Measurements from ENCODE around the gene CCR2. TPM values are rescaled to one million over a fixed set of nuclear protein-coding genes. Genes with fewer than 3 reads are reported as not detected.

CCR2 gene
- polyA plus RNA-seq, 1 donor (not counting 4 experiments of a cell fraction or from before 2014, with no cell fraction given), result 0.07 TPM

DNA sequence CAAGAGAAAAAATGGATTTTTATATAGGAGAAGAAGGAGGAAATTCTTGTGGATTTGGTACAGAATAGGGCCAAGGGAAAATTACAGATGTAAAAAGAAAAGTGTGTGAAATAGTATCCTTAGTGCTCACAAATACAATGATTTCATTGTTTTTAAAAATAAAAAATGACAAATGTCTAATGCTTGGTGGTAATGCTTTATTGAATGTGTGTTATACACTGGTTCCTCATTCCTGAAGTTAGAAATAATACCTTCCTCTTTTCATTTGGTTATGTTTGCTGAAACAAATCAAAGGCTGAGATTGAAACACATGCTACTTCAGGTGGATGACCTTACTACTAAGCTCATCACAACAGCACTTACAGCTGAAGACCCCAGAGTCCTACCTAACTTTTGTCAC is 37.7 kb upstream of the CCR2 start:
- Histone ChIP-seq H4K20me1 (ENCODE audit: control insufficient read depth, extremely low read depth, insufficient read depth, low read length) (no peaks in the 10 kb centered on the region), H3K9me1 (ENCODE audit: control insufficient read depth, extremely low read depth, insufficient read depth, low read length) (no peaks in the 10 kb centered on the region), H3K27ac (ENCODE audit: control insufficient read depth, insufficient read depth, low read length) (no peak overlapping the region), H2AFZ (ENCODE audit: control insufficient read depth, low read length) (no peak overlapping the region), H3K4me2 (ENCODE audit: control insufficient read depth, extremely low read depth, insufficient read depth, low read depth, low read length) (no peak overlapping the region), H3K9me3 (ENCODE audit: control insufficient read depth, low read depth, low read length) (no peaks in the 10 kb centered on the region), H3K79me2 (ENCODE audit: control insufficient read depth, insufficient read depth, low read length) (no peaks in the 10 kb centered on the region), H3K36me3 (ENCODE audit: control insufficient read depth in 2 of 2, extremely low read depth in 1 of 2, insufficient read depth in 2 of 2, low read length in 2 of 2) (no peaks in the 10 kb centered on the region), H3K4me1 (ENCODE audit: control insufficient read depth, extremely low read depth, insufficient read depth, low read length) (no peaks in the 10 kb centered on the region), H3K9ac (ENCODE audit: control insufficient read depth, extremely low read depth, insufficient read depth, low read length) (no peak overlapping the region), H3K4me3 (ENCODE audit: control insufficient read depth in 2 of 3, extremely low read depth in 1 of 3, insufficient read depth in 2 of 3, low read depth in 1 of 3, low read length in 3 of 3) (no peak overlapping the region), H3K27me3 (ENCODE audit: control insufficient read depth, extremely low read depth, insufficient read depth, low read length) (no peaks in the 10 kb centered on the region)
- dilution Hi-C loops (cut with MboI; ENCODE audit: extremely low pct_ligation_motif_present, low sequenced_read_pairs), result no loop called here
- TF ChIP-seq, protein P1, sequence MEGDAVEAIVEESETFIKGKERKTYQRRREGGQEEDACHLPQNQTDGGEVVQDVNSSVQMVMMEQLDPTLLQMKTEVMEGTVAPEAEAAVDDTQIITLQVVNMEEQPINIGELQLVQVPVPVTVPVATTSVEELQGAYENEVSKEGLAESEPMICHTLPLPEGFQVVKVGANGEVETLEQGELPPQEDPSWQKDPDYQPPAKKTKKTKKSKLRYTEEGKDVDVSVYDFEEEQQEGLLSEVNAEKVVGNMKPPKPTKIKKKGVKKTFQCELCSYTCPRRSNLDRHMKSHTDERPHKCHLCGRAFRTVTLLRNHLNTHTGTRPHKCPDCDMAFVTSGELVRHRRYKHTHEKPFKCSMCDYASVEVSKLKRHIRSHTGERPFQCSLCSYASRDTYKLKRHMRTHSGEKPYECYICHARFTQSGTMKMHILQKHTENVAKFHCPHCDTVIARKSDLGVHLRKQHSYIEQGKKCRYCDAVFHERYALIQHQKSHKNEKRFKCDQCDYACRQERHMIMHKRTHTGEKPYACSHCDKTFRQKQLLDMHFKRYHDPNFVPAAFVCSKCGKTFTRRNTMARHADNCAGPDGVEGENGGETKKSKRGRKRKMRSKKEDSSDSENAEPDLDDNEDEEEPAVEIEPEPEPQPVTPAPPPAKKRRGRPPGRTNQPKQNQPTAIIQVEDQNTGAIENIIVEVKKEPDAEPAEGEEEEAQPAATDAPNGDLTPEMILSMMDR (optimal IDR thresholded peaks at IDR 0.05 in 1 of 3, IDR thresholded peaks at IDR 0.05 in 1 of 3, conservative IDR thresholded peaks at IDR 0.05 in 1 of 3; ENCODE audit: extremely low read depth in 1 of 3, insufficient read depth in 2 of 3, low read length in 3 of 3), result no peak
- no peak for DNase-seq (ENCODE audit: low read depth, low spot score)
- FAIRE-seq, result no peak

DNA sequence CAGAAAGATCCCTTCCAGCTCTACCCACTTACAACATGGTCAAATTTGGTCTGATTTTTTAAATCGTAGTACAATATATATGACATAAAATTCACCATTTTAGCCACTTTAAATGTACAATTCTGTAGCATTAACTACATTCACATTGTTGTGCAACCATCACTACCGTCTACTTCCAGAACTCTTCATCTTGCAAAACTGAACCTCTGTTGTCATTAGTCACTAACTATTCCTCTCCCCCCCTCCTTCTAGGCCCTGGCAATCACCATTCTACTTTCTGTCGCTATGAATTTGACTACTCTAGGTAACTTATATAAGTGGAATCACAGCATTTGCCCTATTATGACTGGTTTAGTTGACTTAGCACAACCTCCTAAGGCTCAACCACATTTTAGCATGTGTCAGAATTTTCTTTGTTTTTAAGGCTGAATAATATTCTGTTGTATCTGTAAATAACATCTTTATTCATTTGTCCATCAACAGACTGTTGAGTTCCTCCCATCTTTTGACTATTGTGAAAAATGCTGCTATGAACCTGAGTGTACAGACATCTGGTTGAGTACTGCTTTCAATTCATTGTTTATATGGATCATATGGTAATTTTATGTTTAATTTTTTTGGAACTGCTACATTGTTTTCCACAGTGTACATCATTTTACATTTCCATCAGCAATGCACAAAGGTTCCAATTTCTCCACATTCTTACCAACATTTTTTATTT is 35.5 kb upstream of the CCR2 start:
- Histone ChIP-seq H3K27ac (ENCODE audit: control insufficient read depth, insufficient read depth, low read length) (no peak overlapping the region), H3K9me3 (ENCODE audit: control insufficient read depth, low read depth, low read length) (no peaks in the 10 kb centered on the region), H3K9ac (ENCODE audit: control insufficient read depth, extremely low read depth, insufficient read depth, low read length) (no peak overlapping the region), H3K36me3 (ENCODE audit: control insufficient read depth in 2 of 2, extremely low read depth in 1 of 2, insufficient read depth in 2 of 2, low read length in 2 of 2) (no peaks in the 10 kb centered on the region), H3K27me3 (ENCODE audit: control insufficient read depth, extremely low read depth, insufficient read depth, low read length) (peaks cover 6% of the 10 kb centered on the region), H3K4me3 (ENCODE audit: control insufficient read depth in 2 of 3, extremely low read depth in 1 of 3, insufficient read depth in 2 of 3, low read depth in 1 of 3, low read length in 3 of 3) (no peak overlapping the region), H3K4me1 (ENCODE audit: control insufficient read depth, extremely low read depth, insufficient read depth, low read length) (no peaks in the 10 kb centered on the region), H3K9me1 (ENCODE audit: control insufficient read depth, extremely low read depth, insufficient read depth, low read length) (no peaks in the 10 kb centered on the region), H3K79me2 (ENCODE audit: control insufficient read depth, insufficient read depth, low read length) (no peaks in the 10 kb centered on the region), H3K4me2 (ENCODE audit: control insufficient read depth, extremely low read depth, insufficient read depth, low read depth, low read length) (no peak overlapping the region), H2AFZ (ENCODE audit: control insufficient read depth, low read length) (no peak overlapping the region), H4K20me1 (ENCODE audit: control insufficient read depth, extremely low read depth, insufficient read depth, low read length) (no peaks in the 10 kb centered on the region)
- TF ChIP-seq, protein P1 (optimal IDR thresholded peaks at IDR 0.05 in 1 of 3, IDR thresholded peaks at IDR 0.05 in 1 of 3, conservative IDR thresholded peaks at IDR 0.05 in 1 of 3; ENCODE audit: extremely low read depth in 1 of 3, insufficient read depth in 2 of 3, low read length in 3 of 3), result no peak
- no peak for TF ChIP-seq EZH2 (IDR thresholded peaks at IDR 0.05; ENCODE audit: low read length)
- dilution Hi-C loops (cut with MboI; ENCODE audit: extremely low pct_ligation_motif_present, low sequenced_read_pairs), result no loop called here
- FAIRE-seq (no peak), DNase-seq (ENCODE audit: low read depth, low spot score) (no peak)
